ENCODE measurements around the gene IL1RAPL1.

IL1RAPL1 gene

DNA sequence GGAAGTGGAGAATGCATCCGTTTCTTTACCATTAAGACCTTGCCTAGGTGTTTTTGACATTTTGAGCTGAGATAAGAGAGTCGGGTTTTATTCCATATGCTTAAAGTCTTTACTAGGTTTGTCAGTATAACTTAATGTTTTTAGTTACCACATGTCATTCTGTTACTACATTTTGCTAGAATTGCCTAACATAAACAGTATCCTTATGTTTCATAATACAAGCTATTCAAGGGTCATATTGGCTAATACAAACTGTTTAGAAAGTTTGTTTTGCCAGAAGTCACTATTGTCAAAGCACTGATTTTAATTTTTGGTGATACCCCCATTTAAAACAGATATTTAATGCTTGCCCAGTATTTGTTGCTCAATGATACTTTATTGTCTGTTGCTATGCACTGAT lies 1200.4 kb downstream of the IL1RAPL1 start:
- no peak for ATAC-seq
- TF ChIP-seq POU6F1 (CRISPR knock-in tag; IDR thresholded peaks at IDR 0.05; ENCODE audit: borderline replicate concordance, low read depth): no peak

DNA sequence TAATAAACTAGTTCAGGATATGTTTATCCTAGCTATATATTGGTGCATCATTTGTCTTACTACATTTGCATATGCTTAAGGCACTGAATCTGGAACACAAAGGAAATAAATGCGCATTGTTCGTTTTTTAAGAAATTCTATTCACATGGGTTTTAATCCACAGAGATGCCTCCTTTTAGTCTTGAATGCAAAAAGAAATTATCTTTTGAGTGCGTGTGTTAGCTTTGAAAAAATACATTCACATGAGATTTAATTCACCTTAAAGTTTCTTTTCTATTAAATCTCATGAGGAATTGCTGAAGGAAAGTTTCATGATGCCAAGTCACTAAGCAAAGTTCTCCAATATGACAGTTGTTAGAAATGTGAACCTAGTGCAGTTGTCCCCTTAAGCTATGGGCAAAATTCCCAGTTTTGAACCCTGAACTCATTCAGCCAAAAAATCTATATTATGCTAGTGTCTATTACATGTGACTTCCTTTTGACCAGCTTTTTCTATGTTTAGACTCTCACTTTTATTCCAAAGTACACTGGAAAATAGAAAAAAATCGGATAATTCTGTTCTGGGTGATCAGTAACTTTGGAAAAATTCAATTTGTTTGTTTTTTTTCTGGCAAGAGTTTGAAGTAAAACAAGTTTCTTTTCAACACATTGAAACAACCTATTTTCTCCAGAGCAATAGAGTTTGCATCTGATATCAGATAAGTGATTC lies 1201.9 kb downstream of the IL1RAPL1 start:
- ATAC-seq: no peak
- TF ChIP-seq ZFP30 (CRISPR knock-in tag; IDR thresholded peaks at IDR 0.05) (no peak), OSR1 (CRISPR knock-in tag; IDR thresholded peaks at IDR 0.05) (no peak), CSDC2 (CRISPR knock-in tag; IDR thresholded peaks at IDR 0.05) (no peak), ZNF70 (CRISPR knock-in tag; IDR thresholded peaks at IDR 0.05) (no peak), CSRNP3 (CRISPR knock-in tag; IDR thresholded peaks at IDR 0.05) (no peak), RARB (CRISPR knock-in tag; IDR thresholded peaks at IDR 0.05) (no peak), ARNTL (CRISPR knock-in tag; IDR thresholded peaks at IDR 0.05; ENCODE audit: borderline replicate concordance, low read depth) (no peak), PPARA (CRISPR knock-in tag; IDR thresholded peaks at IDR 0.05; ENCODE audit: borderline replicate concordance) (no peak), ESRRG (CRISPR knock-in tag; IDR thresholded peaks at IDR 0.05) (no peak), ZNF8 (CRISPR knock-in tag; IDR thresholded peaks at IDR 0.05) (no peak), POU6F1 (CRISPR knock-in tag; IDR thresholded peaks at IDR 0.05; ENCODE audit: borderline replicate concordance, low read depth) (no peak), ISL1 (CRISPR knock-in tag; IDR thresholded peaks at IDR 0.05) (no peak), TOX (CRISPR knock-in tag; IDR thresholded peaks at IDR 0.05; ENCODE audit: borderline replicate concordance) (no peak), TCF4 (CRISPR knock-in tag; IDR thresholded peaks at IDR 0.05; ENCODE audit: borderline replicate concordance) (no peak), ZFP3 (CRISPR knock-in tag; IDR thresholded peaks at IDR 0.05) (no peak), SNAI2 (CRISPR knock-in tag; IDR thresholded peaks at IDR 0.05) (no peak), GLIS3 (CRISPR knock-in tag; IDR thresholded peaks at IDR 0.05) (no peak), BACH2 (CRISPR knock-in tag; IDR thresholded peaks at IDR 0.05; ENCODE audit: borderline replicate concordance) (no peak)
- TF ChIP-seq, protein P1, sequence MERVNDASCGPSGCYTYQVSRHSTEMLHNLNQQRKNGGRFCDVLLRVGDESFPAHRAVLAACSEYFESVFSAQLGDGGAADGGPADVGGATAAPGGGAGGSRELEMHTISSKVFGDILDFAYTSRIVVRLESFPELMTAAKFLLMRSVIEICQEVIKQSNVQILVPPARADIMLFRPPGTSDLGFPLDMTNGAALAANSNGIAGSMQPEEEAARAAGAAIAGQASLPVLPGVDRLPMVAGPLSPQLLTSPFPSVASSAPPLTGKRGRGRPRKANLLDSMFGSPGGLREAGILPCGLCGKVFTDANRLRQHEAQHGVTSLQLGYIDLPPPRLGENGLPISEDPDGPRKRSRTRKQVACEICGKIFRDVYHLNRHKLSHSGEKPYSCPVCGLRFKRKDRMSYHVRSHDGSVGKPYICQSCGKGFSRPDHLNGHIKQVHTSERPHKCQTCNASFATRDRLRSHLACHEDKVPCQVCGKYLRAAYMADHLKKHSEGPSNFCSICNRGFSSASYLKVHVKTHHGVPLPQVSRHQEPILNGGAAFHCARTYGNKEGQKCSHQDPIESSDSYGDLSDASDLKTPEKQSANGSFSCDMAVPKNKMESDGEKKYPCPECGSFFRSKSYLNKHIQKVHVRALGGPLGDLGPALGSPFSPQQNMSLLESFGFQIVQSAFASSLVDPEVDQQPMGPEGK (CRISPR knock-in tag; IDR thresholded peaks at IDR 0.05; ENCODE audit: borderline replicate concordance): no peak
- TF ChIP-seq, protein P2, sequence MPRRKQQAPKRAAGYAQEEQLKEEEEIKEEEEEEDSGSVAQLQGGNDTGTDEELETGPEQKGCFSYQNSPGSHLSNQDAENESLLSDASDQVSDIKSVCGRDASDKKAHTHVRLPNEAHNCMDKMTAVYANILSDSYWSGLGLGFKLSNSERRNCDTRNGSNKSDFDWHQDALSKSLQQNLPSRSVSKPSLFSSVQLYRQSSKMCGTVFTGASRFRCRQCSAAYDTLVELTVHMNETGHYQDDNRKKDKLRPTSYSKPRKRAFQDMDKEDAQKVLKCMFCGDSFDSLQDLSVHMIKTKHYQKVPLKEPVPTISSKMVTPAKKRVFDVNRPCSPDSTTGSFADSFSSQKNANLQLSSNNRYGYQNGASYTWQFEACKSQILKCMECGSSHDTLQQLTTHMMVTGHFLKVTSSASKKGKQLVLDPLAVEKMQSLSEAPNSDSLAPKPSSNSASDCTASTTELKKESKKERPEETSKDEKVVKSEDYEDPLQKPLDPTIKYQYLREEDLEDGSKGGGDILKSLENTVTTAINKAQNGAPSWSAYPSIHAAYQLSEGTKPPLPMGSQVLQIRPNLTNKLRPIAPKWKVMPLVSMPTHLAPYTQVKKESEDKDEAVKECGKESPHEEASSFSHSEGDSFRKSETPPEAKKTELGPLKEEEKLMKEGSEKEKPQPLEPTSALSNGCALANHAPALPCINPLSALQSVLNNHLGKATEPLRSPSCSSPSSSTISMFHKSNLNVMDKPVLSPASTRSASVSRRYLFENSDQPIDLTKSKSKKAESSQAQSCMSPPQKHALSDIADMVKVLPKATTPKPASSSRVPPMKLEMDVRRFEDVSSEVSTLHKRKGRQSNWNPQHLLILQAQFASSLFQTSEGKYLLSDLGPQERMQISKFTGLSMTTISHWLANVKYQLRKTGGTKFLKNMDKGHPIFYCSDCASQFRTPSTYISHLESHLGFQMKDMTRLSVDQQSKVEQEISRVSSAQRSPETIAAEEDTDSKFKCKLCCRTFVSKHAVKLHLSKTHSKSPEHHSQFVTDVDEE (CRISPR knock-in tag; IDR thresholded peaks at IDR 0.05): no peak

GRCh38 chrX:29792335-29792734 lies 1205.1 kb downstream of the IL1RAPL1 start:
- ATAC-seq: no peak
- no peak for TF ChIP-seq ESRRG (CRISPR knock-in tag; IDR thresholded peaks at IDR 0.05)
- TF ChIP-seq ISL1 (CRISPR knock-in tag; IDR thresholded peaks at IDR 0.05): no peak
- no peak for TF ChIP-seq ARNTL (CRISPR knock-in tag; IDR thresholded peaks at IDR 0.05; ENCODE audit: borderline replicate concordance, low read depth)
- TF ChIP-seq TCF4 (CRISPR knock-in tag; IDR thresholded peaks at IDR 0.05; ENCODE audit: borderline replicate concordance): no peak
- TF ChIP-seq OSR1 (CRISPR knock-in tag; IDR thresholded peaks at IDR 0.05): no peak
- TF ChIP-seq, protein P2 (CRISPR knock-in tag; IDR thresholded peaks at IDR 0.05): no peak
- no peak for TF ChIP-seq ZFP30 (CRISPR knock-in tag; IDR thresholded peaks at IDR 0.05)
- no peak for TF ChIP-seq CSRNP3 (CRISPR knock-in tag; IDR thresholded peaks at IDR 0.05)
- no peak for TF ChIP-seq ZNF8 (CRISPR knock-in tag; IDR thresholded peaks at IDR 0.05)
- no peak for TF ChIP-seq GLIS3 (CRISPR knock-in tag; IDR thresholded peaks at IDR 0.05)
- TF ChIP-seq TOX (CRISPR knock-in tag; IDR thresholded peaks at IDR 0.05; ENCODE audit: borderline replicate concordance): no peak
- no peak for TF ChIP-seq CSDC2 (CRISPR knock-in tag; IDR thresholded peaks at IDR 0.05)
- TF ChIP-seq ZNF70 (CRISPR knock-in tag; IDR thresholded peaks at IDR 0.05): no peak
- no peak for TF ChIP-seq SNAI2 (CRISPR knock-in tag; IDR thresholded peaks at IDR 0.05)

All from SK-N-SH treated with all-trans-retinoic acid at 6 μM for 48 hours (cell line).